PC-9 (cell line): ENCODE measurements around the gene SETD4. TPM values are rescaled to one million over a fixed set of nuclear protein-coding genes. Genes with fewer than 3 reads are reported as not detected.

Experiments used
- BruUV-seq: library from RNA; stranded (reverse); fragments of 400-500 nt; replicated peaks from 2 replicates; lab custom pipeline; 2021; lab: Mats Ljungman, UMichigan
- CTCF ChIA-PET: fragments of 300-600 bp; sonication (Branson Sonifier 250); formaldehyde crosslinking; loops from one replicate; lab custom pipeline; 2022; ENCODE audit warnings: antibody characterized with exemption; lab: Charles Lee
- POLR2A ChIA-PET: fragments of 300-600 bp; sonication (Branson Sonifier 250); formaldehyde crosslinking; loops from one replicate; lab custom pipeline; 2022; ENCODE audit warnings: antibody characterized with exemption; ENCODE audit not compliant: unreplicated experiment; lab: Charles Lee
- DNase-seq, 2 experiments: peaks; one replicate each; pipeline versions ENCODE4 v3.0.0 to v3.0.0-alpha.2; 2015 to 2022; ENCODE audit warnings: mixed read lengths in 1 of 2
- H2AFZ ChIP-seq: fragments of 200-600 bp; sonication (generic); 2 replicates; pipeline ENCODE4 v1.8.1; 2017; ENCODE audit warnings: antibody characterized with exemption
- H3F3A ChIP-seq: fragments of 200-600 bp; sonication (generic); 2 replicates; pipeline ENCODE4 v1.8.1; 2017; ENCODE audit warnings: antibody characterized with exemption, mild to moderate bottlenecking, low read depth; ENCODE audit not compliant: insufficient read depth
- H3K27ac ChIP-seq: fragments of 200-600 bp; sonication (generic); 2 replicates; pipeline ENCODE4 v1.6.1; 2016; ENCODE audit warnings: mixed run types
- H3K27me3 ChIP-seq: fragments of 200-600 bp; sonication (generic); 2 replicates; pipeline ENCODE4 v1.6.1; 2016; ENCODE audit warnings: low read depth, mixed run types; ENCODE audit not compliant: insufficient read depth
- H3K36me3 ChIP-seq: fragments of 200-600 bp; sonication (generic); 2 replicates; pipeline ENCODE4 v1.6.1; 2016; ENCODE audit warnings: low read depth, mixed run types
- H3K4me1 ChIP-seq: fragments of 200-600 bp; sonication (generic); replicated peaks from 2 replicates; pipeline ENCODE4 v1.6.1; 2016; ENCODE audit warnings: mixed run types; ENCODE audit not compliant: insufficient read depth
- H3K4me2 ChIP-seq: fragments of 200-600 bp; sonication (generic); 2 replicates; pipeline ENCODE4 v1.6.1; 2017; ENCODE audit warnings: mixed run types
- H3K4me3 ChIP-seq: fragments of 200-600 bp; sonication (generic); 2 replicates; pipeline ENCODE4 v1.6.1; 2016; ENCODE audit warnings: mixed run types
- H3K79me2 ChIP-seq: fragments of 200-600 bp; sonication (generic); 2 replicates; pipeline ENCODE4 v1.6.1; 2017; ENCODE audit warnings: low read depth, mixed run types
- H3K9me2 ChIP-seq: fragments of 200-600 bp; sonication (generic); 2 replicates; pipeline ENCODE4 v1.8.1; 2017; ENCODE audit warnings: mild to moderate bottlenecking; ENCODE audit not compliant: insufficient read depth
- H3K9me3 ChIP-seq: fragments of 200-600 bp; sonication (generic); 2 replicates; pipeline ENCODE4 v1.8.1; 2016; ENCODE audit warnings: low read depth; ENCODE audit not compliant: insufficient read depth
- H4K20me1 ChIP-seq: fragments of 200-600 bp; sonication (generic); 2 replicates; pipeline ENCODE4 v1.8.1; 2017; ENCODE audit not compliant: insufficient read depth
- CTCF ChIP-seq: fragments of 200-600 bp; sonication (generic); conservative IDR thresholded peaks from 2 replicates; pipeline ENCODE4 v1.6.1; 2017; ENCODE audit warnings: mixed run types, antibody characterized with exemption, mild to moderate bottlenecking, moderate library complexity
- EZH2 ChIP-seq: fragments of 200-600 bp; sonication (generic); IDR thresholded peaks from 2 replicates; pipeline ENCODE4 v1.8.0; 2017; ENCODE audit warnings: antibody characterized with exemption, low read depth
- intact Hi-C: fragments of 100-400 bp; cut with micrococcal nuclease; formaldehyde crosslinking; loops from one replicate; pipeline ENCODE4 v1.10.0; 2022; ENCODE audit not compliant: unreplicated experiment
- total RNA-seq: library from RNA; stranded (reverse); gene quantifications from 2 replicates; pipeline ENCODE4 v1.2.3, GENCODE V29; 2021

Gene SETD4
- total RNA-seq, 1 experiment from 2014 or later: 27.3 TPM

- Histone ChIP-seq H3K27me3 (no peaks in the 10 kb centered on the region), H2AFZ (no peak overlapping the region), H3F3A (no peaks in the 10 kb centered on the region), H3K27ac (no peak overlapping the region), H3K9me3 (no peaks in the 10 kb centered on the region), H3K36me3 (no peaks in the 10 kb centered on the region), H3K79me2 (no peaks in the 10 kb centered on the region), H3K9me2 (no peaks in the 10 kb centered on the region), H3K4me2 (no peak overlapping the region), H3K4me3 (no peak overlapping the region), H3K4me1 (no peaks in the 10 kb centered on the region), H4K20me1 (no peaks in the 10 kb centered on the region)
- no peak for TF ChIP-seq CTCF
- TF ChIP-seq EZH2: no peak
- POLR2A ChIA-PET: interaction anchor here (0.6 kb wide), 1 partner anchor 13 kb away, joined by 10 read pairs; no protein-coding TSS in a partner anchor
- intact Hi-C loops: no loop called here
- BruUV-seq: no TSS peak
- DNase-seq: no peak
- CTCF ChIA-PET: no interaction called here
Measured at GRCh38 chr21:36082237-36082664, 21.9 kb upstream of the SETD4 start.

- Histone ChIP-seq H3K9me2 (no peaks in the 10 kb centered on the region), H3K4me3 (no peak overlapping the region), H4K20me1 (no peaks in the 10 kb centered on the region), H3K9me3 (no peaks in the 10 kb centered on the region), H3K4me1 (no peaks in the 10 kb centered on the region), H3K27me3 (no peaks in the 10 kb centered on the region), H3F3A (peaks cover 6% of the 10 kb centered on the region; the same call in 1 of the 2 replicates), H3K4me2 (no peak overlapping the region), H3K79me2 (no peaks in the 10 kb centered on the region), H3K36me3 (no peaks in the 10 kb centered on the region), H3K27ac (no peak overlapping the region), H2AFZ (no peak overlapping the region)
- ChIA-PET POLR2A (no interaction called here), CTCF (no interaction called here)
- intact Hi-C loops: no loop called here
- DNase-seq: no peak
- TF ChIP-seq CTCF (no peak), EZH2 (no peak)
- BruUV-seq: no TSS peak
Measured at GRCh38 chr21:36080386-36080785, 20.1 kb upstream of the SETD4 start.

GRCh38 chr21:36079671-36080070 is 19.3 kb upstream of the SETD4 start:
- H3K4me3 ChIP-seq: no peak overlapping the region
- H2AFZ ChIP-seq: no peak overlapping the region
- intact Hi-C loops: no loop called here
- H3K4me2 ChIP-seq: no peak overlapping the region
- no peaks in the 10 kb centered on the region for H3K4me1 ChIP-seq
- no peaks in the 10 kb centered on the region for H3K36me3 ChIP-seq
- H3K27me3 ChIP-seq: no peaks in the 10 kb centered on the region
- no peak for TF ChIP-seq CTCF
- TF ChIP-seq EZH2: no peak
- H3K9me3 ChIP-seq: no peaks in the 10 kb centered on the region
- H3K27ac ChIP-seq: no peak overlapping the region
- DNase-seq: no peak
- no peaks in the 10 kb centered on the region for H4K20me1 ChIP-seq
- ChIA-PET CTCF (no interaction called here), POLR2A (no interaction called here)
- BruUV-seq: no TSS peak
- no peaks in the 10 kb centered on the region for H3K9me2 ChIP-seq
- peaks cover 6% of the 10 kb centered on the region; the same call in 1 of the 2 replicates for H3F3A ChIP-seq
- no peaks in the 10 kb centered on the region for H3K79me2 ChIP-seq
